Prostate gland (tissue), 2 donors: Measurements from ENCODE around the gene MOG.

Experiments
- POLR2A ChIP-seq: fragments of 450-650 bp; IDR thresholded peaks from one replicate; pipeline ENCODE4 v1.6.1; 2016; ENCODE audit warnings: antibody characterized with exemption, mild to moderate bottlenecking
- TF ChIP-seq, protein P1 (sequence below), 4 experiments: fragments of 200-600 bp in 2 of 4; fragments of 450-650 bp in 2 of 4; sonication (generic) in 2 of 4; IDR thresholded peaks; 1 replicate in 3 of 4; 2 replicates in 1 of 4; pipeline ENCODE4 v1.5.1; 2016 to 2019; ENCODE audit warnings: antibody characterized with exemption in 4 of 4, mild to moderate bottlenecking in 2 of 4, moderate library complexity in 2 of 4

DNA sequence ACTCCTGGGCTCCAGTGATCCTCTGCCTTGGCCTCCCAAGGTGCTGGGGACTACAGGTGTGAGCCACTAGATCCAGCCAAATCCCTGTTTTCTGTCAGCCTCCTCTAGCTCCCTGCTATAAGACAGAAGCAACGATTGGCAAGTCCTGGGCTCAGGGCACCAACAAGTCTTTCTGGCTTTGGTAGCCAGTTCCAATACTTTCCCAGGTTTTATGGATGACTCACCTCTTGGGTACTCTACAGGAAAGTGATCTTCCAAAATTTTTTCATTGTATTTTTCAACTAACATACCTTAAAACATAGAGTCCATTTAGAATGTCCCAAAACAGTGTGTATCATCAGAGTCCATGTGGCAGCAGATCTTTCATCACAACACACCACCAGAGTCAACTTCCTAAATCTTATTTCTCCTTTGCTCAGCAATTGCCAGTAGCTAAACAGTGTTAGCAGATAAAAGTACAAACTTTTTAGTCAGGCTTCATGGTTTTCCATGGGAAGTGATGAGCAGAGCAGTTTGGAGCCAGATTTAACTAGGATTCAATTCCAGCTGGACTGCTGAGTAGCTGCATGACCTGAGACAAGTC, 37.2 kb upstream of the MOG start:
- TF ChIP-seq, protein P1, sequence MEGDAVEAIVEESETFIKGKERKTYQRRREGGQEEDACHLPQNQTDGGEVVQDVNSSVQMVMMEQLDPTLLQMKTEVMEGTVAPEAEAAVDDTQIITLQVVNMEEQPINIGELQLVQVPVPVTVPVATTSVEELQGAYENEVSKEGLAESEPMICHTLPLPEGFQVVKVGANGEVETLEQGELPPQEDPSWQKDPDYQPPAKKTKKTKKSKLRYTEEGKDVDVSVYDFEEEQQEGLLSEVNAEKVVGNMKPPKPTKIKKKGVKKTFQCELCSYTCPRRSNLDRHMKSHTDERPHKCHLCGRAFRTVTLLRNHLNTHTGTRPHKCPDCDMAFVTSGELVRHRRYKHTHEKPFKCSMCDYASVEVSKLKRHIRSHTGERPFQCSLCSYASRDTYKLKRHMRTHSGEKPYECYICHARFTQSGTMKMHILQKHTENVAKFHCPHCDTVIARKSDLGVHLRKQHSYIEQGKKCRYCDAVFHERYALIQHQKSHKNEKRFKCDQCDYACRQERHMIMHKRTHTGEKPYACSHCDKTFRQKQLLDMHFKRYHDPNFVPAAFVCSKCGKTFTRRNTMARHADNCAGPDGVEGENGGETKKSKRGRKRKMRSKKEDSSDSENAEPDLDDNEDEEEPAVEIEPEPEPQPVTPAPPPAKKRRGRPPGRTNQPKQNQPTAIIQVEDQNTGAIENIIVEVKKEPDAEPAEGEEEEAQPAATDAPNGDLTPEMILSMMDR (IDR thresholded peaks at IDR 0.05): no peak
- no peak for TF ChIP-seq POLR2A
